GM12878 (cell line): ENCODE measurements around the gene CHST2. TPM values are rescaled to one million over a fixed set of nuclear protein-coding genes. Genes with fewer than 3 reads are reported as not detected.

Source experiments
- ATAC-seq: fragments of 200-7000 bp; cut with Tn5 transposase; 3 replicates; pipeline ENCODE4 v1.9.1; 2020; ENCODE audit warnings: mild to moderate bottlenecking, moderate library complexity
- Bru-seq: library from RNA; stranded (reverse); fragments of 400-500 nt; gene quantifications from one replicate; lab custom pipeline; 2021; lab: Mats Ljungman, UMichigan
- BruChase-seq, 2 experiments: library from RNA; stranded (reverse); fragments of 400-500 nt; gene quantifications; one replicate each; lab custom pipeline; 2021; lab: Mats Ljungman, UMichigan
- BruUV-seq: library from RNA; stranded (reverse); fragments of 400-500 nt; replicated peaks from 2 replicates; lab custom pipeline; 2021; lab: Mats Ljungman, UMichigan
- CTCF ChIA-PET: fragments of 300-600 bp; sonication (Branson Sonifier 250); formaldehyde crosslinking; extraction: SDS; loops from one replicate; lab custom pipeline; 2021; ENCODE audit warnings: inconsistent platforms; lab: Yijun Ruan, JAX
- POLR2A ChIA-PET: fragments of 350-600 bp; formaldehyde crosslinking; extraction: SDS; loops from one replicate; lab custom pipeline; 2021; ENCODE audit warnings: inconsistent platforms; lab: Charles Lee
- RAD21 ChIA-PET: fragments of 300-600 bp; sonication (Branson Sonifier 250); formaldehyde crosslinking; loops from one replicate; lab custom pipeline; 2023; ENCODE audit warnings: antibody characterized with exemption; ENCODE audit not compliant: unreplicated experiment; lab: Charles Lee
- SMC1A ChIA-PET: fragments of 300-600 bp; sonication (Branson Sonifier 250); formaldehyde crosslinking; loops from one replicate; lab custom pipeline; 2023; ENCODE audit not compliant: unreplicated experiment, uncharacterized antibody; lab: Charles Lee
- DNase-seq: peaks from one replicate; pipeline ENCODE4 v3.0.0-alpha.2; 2011; ENCODE audit warnings: low read depth, low spot score
- FAIRE-seq: peaks from 3 replicates; lab custom pipeline; 2011; peaks lifted over from hg19 to GRCh38; lab: Jason Lieb, UNC
- H2AFZ ChIP-seq: 2 replicates; pipeline ENCODE4 v1.6.0; 2011; ENCODE audit warnings: low read depth, low read length, control low read depth; ENCODE audit not compliant: control insufficient read depth
- H3K27ac ChIP-seq: 2 replicates; pipeline ENCODE4 v1.5.1; 2011; ENCODE audit warnings: control low read depth; ENCODE audit not compliant: control insufficient read depth, insufficient read depth
- H3K27me3 ChIP-seq, 2 experiments: replicated peaks in 1 of 2; 2 replicates each; pipeline versions ENCODE4 v1.6.0 to v1.6.1; 2011; ENCODE audit warnings: low read length in 1 of 2; ENCODE audit not compliant: control insufficient read depth in 2 of 2, insufficient read depth in 2 of 2
- H3K36me3 ChIP-seq, 2 experiments: 2 replicates each; pipeline ENCODE4 v1.5.1; 2011; ENCODE audit warnings: low read length in 1 of 2; ENCODE audit not compliant: control insufficient read depth in 2 of 2, insufficient read depth in 2 of 2
- H3K4me1 ChIP-seq: 2 replicates; pipeline ENCODE4 v1.6.1; 2011; ENCODE audit warnings: mild to moderate bottlenecking, low read length, moderate library complexity, mixed read lengths; ENCODE audit not compliant: control insufficient read depth, insufficient read depth
- H3K4me2 ChIP-seq: 2 replicates; pipeline ENCODE4 v1.6.0; 2011; ENCODE audit warnings: control low read depth; ENCODE audit not compliant: control insufficient read depth, insufficient read depth
- H3K4me3 ChIP-seq: fragments of 200-600 bp; sonication (generic); 2 replicates; pipeline ENCODE4 v1.5.1; 2016
- H3K79me2 ChIP-seq: 2 replicates; pipeline ENCODE4 v1.6.0; 2011; ENCODE audit warnings: low read length; ENCODE audit not compliant: control insufficient read depth, insufficient read depth
- H3K9ac ChIP-seq: 2 replicates; pipeline ENCODE4 v1.8.0; 2011; ENCODE audit warnings: low read length, control low read depth, mixed read lengths; ENCODE audit not compliant: control insufficient read depth, insufficient read depth
- H3K9me3 ChIP-seq: replicated peaks from 3 replicates; pipeline ENCODE4 v1.5.1; 2011; ENCODE audit warnings: mild to moderate bottlenecking, low read length; ENCODE audit not compliant: control insufficient read depth, insufficient read depth
- H4K20me1 ChIP-seq: 2 replicates; pipeline ENCODE4 v1.6.0; 2011; ENCODE audit not compliant: control insufficient read depth, insufficient read depth
- CBFB ChIP-seq: IDR thresholded peaks from 2 replicates; pipeline ENCODE4 v1.6.1; 2016; ENCODE audit warnings: antibody characterized with exemption, low read depth
- CBX5 ChIP-seq: sonication (generic); IDR thresholded peaks from 2 replicates; pipeline ENCODE4 v1.6.1; 2016; ENCODE audit warnings: low read depth, moderate library complexity, mild to moderate bottlenecking, inconsistent platforms
- CREM ChIP-seq: IDR thresholded peaks from 2 replicates; pipeline ENCODE4 v1.6.1; 2014; ENCODE audit warnings: antibody characterized with exemption, low read depth
- GABPA ChIP-seq: IDR thresholded peaks from 2 replicates; pipeline ENCODE4 v1.6.1; 2014; ENCODE audit warnings: antibody characterized with exemption, low read depth, mild to moderate bottlenecking, inconsistent platforms
- HSF1 ChIP-seq: fragments of 150-350 bp; IDR thresholded peaks from 2 replicates; pipeline ENCODE4 v1.6.1; 2014; ENCODE audit warnings: mild to moderate bottlenecking, low read depth, low read length
- MLLT1 ChIP-seq: fragments of 450-650 bp; IDR thresholded peaks from 2 replicates; pipeline ENCODE4 v1.6.1; 2016; ENCODE audit warnings: mild to moderate bottlenecking
- NFIC ChIP-seq: IDR thresholded peaks from 2 replicates; pipeline ENCODE4 v1.6.1; 2012; ENCODE audit warnings: low read depth, mild to moderate bottlenecking, inconsistent platforms, low read length, moderate library complexity
- PKNOX1 ChIP-seq: fragments of 450-650 bp; IDR thresholded peaks from 2 replicates; pipeline ENCODE4 v1.6.1; 2016; ENCODE audit warnings: mild to moderate bottlenecking
- PML ChIP-seq: IDR thresholded peaks from 2 replicates; pipeline ENCODE4 v1.6.1; 2012; ENCODE audit warnings: low read length, inconsistent platforms
- POLR2AphosphoS5 ChIP-seq: IDR thresholded peaks from 2 replicates; pipeline ENCODE4 v1.6.1; 2011; ENCODE audit warnings: mild to moderate bottlenecking, low read length, inconsistent platforms
- STAT1 ChIP-seq: fragments of 450-650 bp; conservative IDR thresholded peaks from 2 replicates; pipeline ENCODE4 v1.6.1; 2014; ENCODE audit warnings: antibody characterized with exemption, mild to moderate bottlenecking
- USF2 ChIP-seq: IDR thresholded peaks from 2 replicates; pipeline ENCODE4 v1.6.1; 2011; ENCODE audit warnings: low read depth, low read length, improper control_type of control experiment, borderline replicate concordance
- ZZZ3 ChIP-seq: IDR thresholded peaks from 2 replicates; pipeline ENCODE4 v1.6.1; 2011; ENCODE audit warnings: low read depth; ENCODE audit not compliant: control insufficient read depth, insufficient read length
- WGBS: methylation state at CpG from one replicate; pipeline ENCODE4 v1.1.6; 2016; ENCODE audit warnings: low lambda C conversion rate; ENCODE audit not compliant: insufficient replicate concordance, insufficient coverage; ENCODE audit errors: missing lambda C conversion rate; 5-methylcytosine and 5-hydroxymethylcytosine counted together
- in situ Hi-C: fragments of 300-500 bp; cut with MboI; formaldehyde crosslinking; loops from 9 replicates; pipeline ENCODE4 v1.14.3; 2018; ENCODE audit warnings: mixed read lengths
- intact Hi-C: fragments of 100-400 bp; cut with micrococcal nuclease; formaldehyde crosslinking; loops from one replicate; pipeline ENCODE4 v1.14.2; 2022; ENCODE audit not compliant: unreplicated experiment
- long read RNA-seq, 2 experiments: library from polyadenylated mRNA; unstranded; transcript quantifications; one replicate each; pipeline ENCODE4 v2.0.0, GENCODE V29; 2019 to 2020
- polyA minus RNA-seq, 3 experiments: library from RNA; depleted of rRNA, polyadenylated mRNA; stranded (reverse); fragments of >200 nt; gene quantifications; 2 replicates each; pipeline ENCODE4 v1.2.3, GENCODE V29; 2011
- polyA plus RNA-seq, 11 experiments: library from polyadenylated mRNA; depleted of rRNA in 4 of 11; unstranded in 6 of 11; stranded (reverse) in 5 of 11; fragments of >200 nt; fragmentation: Nextera tagmentation in 4 of 11; fragmentation: Illumina TruSeq in 1 of 11; extraction: Ambion mirVana in 4 of 11; extraction: Trizol in 1 of 11; gene quantifications; 1 replicate in 1 of 11; 2 replicates in 10 of 11; pipeline versions ENCODE4 v1.2.1 to v1.2.3, GENCODE V29; 2011 to 2016; ENCODE audit warnings: inconsistent platforms in 2 of 11, missing spikeins in 2 of 11, low read depth in 1 of 11
- total RNA-seq, 4 experiments: library from RNA; depleted of rRNA in 3 of 4; stranded (reverse); fragments of >200 nt in 3 of 4; fragmentation: Illumina TruSeq in 1 of 4; extraction: Trizol in 1 of 4; gene quantifications; 2 replicates each; pipeline versions ENCODE4 v1.2.1 to v1.2.3, GENCODE V29; 2013 to 2021

The CHST2 gene
- 15.8 and 17.7 TPM in 2 replicates for total RNA-seq (2013; cell fraction: nucleolus; rRNA removed)
- total RNA-seq (2014; rRNA removed) = 9.8 and 12.8 TPM in 2 replicates
- 9.2 TPM in 2 replicates for total RNA-seq (2014; rRNA removed; fragmentation: Illumina TruSeq; extraction: Trizol)
- total RNA-seq (2021) = 37.1 and 37.2 TPM in 2 replicates
- polyA plus RNA-seq (2011; ENCODE audit: low read depth) = 4.2 TPM
- 1.5 and 1.6 TPM in 2 replicates for polyA plus RNA-seq (2011; rRNA removed)
- polyA plus RNA-seq (2011; cell fraction: cytosol; rRNA removed) = 2.0 and 3.3 TPM in 2 replicates
- polyA plus RNA-seq (2011; cell fraction: nucleus; rRNA removed) = 4.1 and 5.9 TPM in 2 replicates
- polyA plus RNA-seq (2012) = 13.1 and 13.3 TPM in 2 replicates
- 8.4 and 9.3 TPM in 2 replicates for polyA plus RNA-seq (2014; fragmentation: Illumina TruSeq; extraction: Trizol)
- polyA plus RNA-seq (2014; fragmentation: Nextera tagmentation; extraction: Ambion mirVana) = 1 to 10 TPM; 2.3 to 5.6 TPM
- 21.8 and 25.7 TPM in 2 replicates for polyA plus RNA-seq (2014; rRNA removed)
- 1 to 10 TPM; 4.3 to 8.3 TPM for polyA plus RNA-seq (2016; fragmentation: Nextera tagmentation; extraction: Ambion mirVana)
- polyA minus RNA-seq (2011; rRNA and poly(A)+ RNA removed) = 0.80 and 2.0 TPM in 2 replicates
- 1.7 and 1.9 TPM in 2 replicates for polyA minus RNA-seq (2011; cell fraction: cytosol; rRNA and poly(A)+ RNA removed)
- polyA minus RNA-seq (2011; cell fraction: nucleus; rRNA and poly(A)+ RNA removed) = 3.1 and 5.0 TPM in 2 replicates
- Bru-seq, nascent RNA = percentile 91 among the genes with signal in this experiment
- BruChase-seq, experiment 1, labeled RNA remaining after a 6-hour chase = percentile 70 among the genes with signal in this experiment
- percentile 90 among the genes with signal in this experiment for BruChase-seq, experiment 2, labeled RNA remaining after a 2-hour chase
- long read RNA-seq, experiment 1, full-length matches to known transcripts = 1 of 4 reads
- long read RNA-seq, experiment 1, partial matches to known transcripts = 0 of 4 reads
- long read RNA-seq, experiment 1, other reads (novel, unspliced or antisense) = 3 of 4 reads
- long read RNA-seq, experiment 2, partial matches to known transcripts = 0 of 3 reads
- long read RNA-seq, experiment 2, other reads (novel, unspliced or antisense) = 3 of 3 reads

GRCh38 chr3:143119009-143119914 is at the start of gene CHST2:
Gene CHST2, plus strand, starts transcription at chr3:143119771. Its CDS starts 1,046 bp downstream, at chr3:143120817.
- Histone ChIP-seq H3K4me1 (peaks cover 13% of the 10 kb centered on the region), H3K4me2 (peak within 1 kb of the TSS; percentile 99), H3K9me3 (no peaks in the 10 kb centered on the region), H3K36me3 (0 out of 4 replicates have a peak, but pooled peaks cover 0 to 5% of the 10 kb centered on the region in 2 experiments), H4K20me1 (no peaks in the 10 kb centered on the region), H3K27ac (peak within 1 kb of the TSS; percentile 93), H2AFZ (peak within 1 kb of the TSS; percentile 89), H3K4me3 (peak within 1 kb of the TSS; percentile 94), H3K9ac (peak within 1 kb of the TSS; percentile 88), H3K27me3 (no peaks in the 10 kb centered on the region), H3K79me2 (peaks cover 37% of the 10 kb centered on the region)
- no peak for DNase-seq
- CTCF ChIA-PET = interaction anchor here (1.0 to 2.6 kb wide), 2 partner anchors 82 to 555 kb away, joined by 3 to 16 read pairs; no protein-coding TSS in a partner anchor
- SMC1A ChIA-PET = interaction anchor here (0.8 to 2.4 kb wide), 10 partner anchors 11 to 554 kb away, joined by 3 to 10 read pairs (median 3); no protein-coding TSS in a partner anchor
- peak; percentile 76 for FAIRE-seq
- BruUV-seq = TSS peak; percentile 78
- RAD21 ChIA-PET = interaction anchor here (0.6 to 2.8 kb wide), 3 partner anchors 90 to 555 kb away, joined by 3 to 10 read pairs (median 3); no protein-coding TSS in a partner anchor
- intact Hi-C loops = loop anchor here (1.0 kb wide), 1 partner anchor 37 kb away; no protein-coding TSS in a partner anchor
- ATAC-seq = peak; percentile 86
- WGBS = under 1% methylated on average over 81 of the region's 102 CpGs
- in situ Hi-C loops = no loop called here
- POLR2A ChIA-PET = no interaction called here
- no peak for TF ChIP-seq HSF1
- TF ChIP-seq PKNOX1 = peak; percentile 93
- 0 out of 2 replicates have a peak, but pooled peaks have one; percentile 63 for TF ChIP-seq CBX5
- TF ChIP-seq POLR2AphosphoS5 = peak; percentile 83
- TF ChIP-seq NFIC = no peak
- no peak for TF ChIP-seq MLLT1
- no peak for TF ChIP-seq ZZZ3
- TF ChIP-seq STAT1 = no peak
- no peak for TF ChIP-seq CBFB
- no peak for TF ChIP-seq USF2
- peak; percentile 46; the same call in 1 of the 2 replicates for TF ChIP-seq CREM
- TF ChIP-seq PML = 0 out of 2 replicates have a peak, but pooled peaks have one; percentile 63
- TF ChIP-seq GABPA = peak; percentile 48; the same call in 1 of the 2 replicates
